HCT116 (cell line): Measurements from ENCODE around the gene GKN1. TPM values are rescaled to one million over a fixed set of nuclear protein-coding genes. Genes with fewer than 3 reads are reported as not detected.

ENCODE experiments used
- ATAC-seq: fragments of 200-7000 bp; cut with Tn5 transposase; 2 replicates; pipeline ENCODE4 v1.9.1; 2020; ENCODE audit warnings: mild to moderate bottlenecking, moderate library complexity
- BruUV-seq: library from RNA; stranded (reverse); fragments of 400-500 nt; replicated peaks from 2 replicates; lab custom pipeline; 2021; lab: Mats Ljungman, UMichigan
- CTCF ChIA-PET: fragments of 300-600 bp; sonication (Branson Sonifier 250); formaldehyde crosslinking; loops from one replicate; lab custom pipeline; 2021; ENCODE audit warnings: antibody characterized with exemption; lab: Charles Lee
- POLR2A ChIA-PET: fragments of 300-600, 350-600 bp; sonication (Branson Sonifier 250); formaldehyde crosslinking; loops from one replicate; lab custom pipeline; 2021; ENCODE audit warnings: antibody characterized with exemption; lab: Charles Lee
- RAD21 ChIA-PET, 2 experiments: fragments of 300-600 bp; sonication (Branson Sonifier 250); formaldehyde crosslinking; loops; one replicate each; lab custom pipeline; 2023; ENCODE audit warnings: low total read pairs in 2 of 2; ENCODE audit not compliant: uncharacterized antibody in 2 of 2, unreplicated experiment in 2 of 2, low non-redundant PET in 1 of 2; lab: Charles Lee
- DNase-seq: peaks from one replicate; pipeline ENCODE4 v3.0.0-alpha.2; 2010; ENCODE audit warnings: low read depth, low spot score
- H2AFZ ChIP-seq: fragments of 200-600 bp; shearing (Covaris generic), sonication (generic); 2 replicates; pipeline ENCODE4 v1.6.1; 2017; ENCODE audit warnings: low read depth, mixed run types, mixed read lengths, antibody characterized with exemption, low read length; ENCODE audit not compliant: poor library complexity, severe bottlenecking
- H3K27ac ChIP-seq: 2 replicates; pipeline ENCODE4 v1.5.1; 2012; ENCODE audit warnings: low read depth, low read length
- H3K27me3 ChIP-seq: fragments of 200-600 bp; sonication (generic); 2 replicates; pipeline ENCODE4 v1.6.1; 2016; ENCODE audit warnings: mixed run types, low read length, mixed read lengths; ENCODE audit not compliant: insufficient read depth
- H3K36me3 ChIP-seq, 2 experiments: fragments of 200-500 bp in 1 of 2; fragments of 200-600 bp in 1 of 2; sonication (Bioruptor generic) in 1 of 2; sonication (generic) in 1 of 2; 2 replicates each; pipeline versions ENCODE4 v1.5.1 to v1.6.1; 2014 to 2016; ENCODE audit warnings: low read length in 2 of 2, inconsistent platforms in 1 of 2, mixed read lengths in 1 of 2, mixed run types in 1 of 2; ENCODE audit not compliant: insufficient read depth in 2 of 2, control insufficient read depth in 1 of 2
- H3K4me1 ChIP-seq, 2 experiments: fragments of 200-600 bp in 1 of 2; sonication (generic) in 1 of 2; 2 replicates each; pipeline versions ENCODE4 v1.5.1 to v1.6.1; 2012 to 2017; ENCODE audit warnings: low read length in 2 of 2, inconsistent platforms in 1 of 2, mild to moderate bottlenecking in 1 of 2, mixed read lengths in 1 of 2, mixed run types in 1 of 2, moderate library complexity in 1 of 2; ENCODE audit not compliant: insufficient read depth in 2 of 2, control insufficient read depth in 1 of 2
- H3K4me2 ChIP-seq: fragments of 200-600 bp; sonication (generic); 2 replicates; pipeline ENCODE4 v1.6.1; 2017; ENCODE audit warnings: mixed run types, low read length, mixed read lengths
- H3K4me3 ChIP-seq, 2 experiments: fragments of 200-600 bp in 1 of 2; sonication (generic) in 1 of 2; replicated peaks in 1 of 2; 2 replicates each; pipeline ENCODE4 v1.5.1; 2011 to 2016; ENCODE audit warnings: low read length in 2 of 2, control low read depth in 1 of 2, low read depth in 1 of 2, mild to moderate bottlenecking in 1 of 2, mixed read lengths in 1 of 2, mixed run types in 1 of 2
- H3K79me2 ChIP-seq: fragments of 200-600 bp; sonication (generic); 2 replicates; pipeline ENCODE4 v1.6.1; 2017; ENCODE audit warnings: mild to moderate bottlenecking, mixed run types, low read length, moderate library complexity, mixed read lengths; ENCODE audit not compliant: insufficient read depth
- H3K9ac ChIP-seq: fragments of 200-600 bp; sonication (generic); 2 replicates; pipeline ENCODE4 v1.6.1; 2016; ENCODE audit warnings: low read length, mixed read lengths
- H3K9me2 ChIP-seq: fragments of 200-600 bp; sonication (generic), shearing (Covaris generic); 2 replicates; pipeline ENCODE4 v1.6.1; 2017; ENCODE audit warnings: mixed run types, mild to moderate bottlenecking, moderate library complexity; ENCODE audit not compliant: insufficient read depth
- H3K9me3 ChIP-seq, 2 experiments: fragments of 200-500 bp in 1 of 2; fragments of 200-600 bp in 1 of 2; sonication (Bioruptor generic) in 1 of 2; sonication (generic) in 1 of 2; 2 replicates each; pipeline ENCODE4 v1.6.1; 2014 to 2017; ENCODE audit warnings: low read length in 2 of 2, mixed read lengths in 2 of 2, inconsistent platforms in 1 of 2, low read depth in 1 of 2, mild to moderate bottlenecking in 1 of 2, mixed run types in 1 of 2, moderate library complexity in 1 of 2; ENCODE audit not compliant: control insufficient read depth in 1 of 2, insufficient read depth in 1 of 2
- H4K20me1 ChIP-seq: fragments of 200-600 bp; sonication (generic), shearing (Covaris generic); 2 replicates; pipeline ENCODE4 v1.6.1; 2017; ENCODE audit warnings: mixed run types, mild to moderate bottlenecking, moderate library complexity; ENCODE audit not compliant: insufficient read depth
- CBX3 ChIP-seq: IDR thresholded peaks from 2 replicates; pipeline ENCODE4 v1.6.1; 2012; ENCODE audit warnings: low read depth
- ELF1 ChIP-seq: IDR thresholded peaks from 2 replicates; pipeline ENCODE4 v1.6.1; 2012; ENCODE audit warnings: low read depth, borderline replicate concordance
- EZH2 ChIP-seq: fragments of 200-600 bp; sonication (generic); IDR thresholded peaks from 2 replicates; pipeline ENCODE4 v1.6.1; 2017; ENCODE audit warnings: antibody characterized with exemption, mixed run types
- EZH2phosphoT487 ChIP-seq: fragments of 200-600 bp; IDR thresholded peaks from 2 replicates; pipeline ENCODE4 v1.6.1; 2018; ENCODE audit warnings: antibody characterized with exemption, borderline replicate concordance
- MAX ChIP-seq: IDR thresholded peaks from 2 replicates; pipeline ENCODE4 v1.6.1; 2012
- RAD21 ChIP-seq: IDR thresholded peaks from 2 replicates; pipeline ENCODE4 v1.6.1; 2012; ENCODE audit warnings: low read depth, mild to moderate bottlenecking
- REST ChIP-seq: IDR thresholded peaks from 2 replicates; pipeline ENCODE4 v1.6.1; 2012; ENCODE audit warnings: low read depth
- SIN3A ChIP-seq: IDR thresholded peaks from 2 replicates; pipeline ENCODE4 v1.6.1; 2012; ENCODE audit warnings: low read depth
- SP1 ChIP-seq: IDR thresholded peaks from 2 replicates; pipeline ENCODE4 v1.6.1; 2012; ENCODE audit warnings: low read depth
- intact Hi-C: fragments of 100-400 bp; cut with micrococcal nuclease; formaldehyde crosslinking; loops from 2 replicates; pipeline ENCODE4 v1.10.0; 2022
- total RNA-seq: library from RNA; stranded (reverse); gene quantifications from one replicate; pipeline ENCODE4 v1.2.1, GENCODE V29; 2021; ENCODE audit not compliant: unreplicated experiment

The GKN1 gene
- total RNA-seq, 1 experiment from 2014 or later: not detected

GRCh38 chr2:68938938-68939337 lies 35.5 kb upstream of the GKN1 start:
- peaks cover 0 to 4% of the 10 kb centered on the region in 2 experiments; a peak in 1 of 4 replicates for H3K4me1 ChIP-seq
- ATAC-seq (no peak), DNase-seq (no peak)
- no TSS peak for BruUV-seq
- H3K9me2 ChIP-seq: no peaks in the 10 kb centered on the region
- no peak overlapping the region for H2AFZ ChIP-seq
- no peak overlapping the region for H3K4me3 ChIP-seq
- H4K20me1 ChIP-seq: no peaks in the 10 kb centered on the region
- no peak overlapping the region for H3K9ac ChIP-seq
- no peak overlapping the region for H3K27ac ChIP-seq
- ChIA-PET RAD21 (no interaction called here), POLR2A (no interaction called here), CTCF (no interaction called here)
- intact Hi-C loops: no loop called here
- no peaks in the 10 kb centered on the region for H3K27me3 ChIP-seq
- H3K36me3 ChIP-seq: no peaks in the 10 kb centered on the region
- TF ChIP-seq CBX3 (no peak), ELF1 (no peak), REST (no peak), MAX (no peak), RAD21 (no peak), EZH2phosphoT487 (no peak), EZH2 (no peak), SIN3A (no peak), SP1 (no peak)
- H3K9me3 ChIP-seq: no peaks in the 10 kb centered on the region
- H3K79me2 ChIP-seq: no peaks in the 10 kb centered on the region
- H3K4me2 ChIP-seq: no peak overlapping the region
